A673 (cell line): Measurements from ENCODE around the gene METTL27. TPM values are rescaled to one million over a fixed set of nuclear protein-coding genes. Genes with fewer than 3 reads are reported as not detected.

Experiments used
- BruUV-seq: library from RNA; stranded (reverse); fragments of 400-500 nt; replicated peaks from 2 replicates; lab custom pipeline; 2021; lab: Mats Ljungman, UMichigan
- CTCF ChIA-PET: fragments of 300-600 bp; sonication (Branson Sonifier 250); formaldehyde crosslinking; loops from one replicate; lab custom pipeline; 2022; ENCODE audit warnings: antibody characterized with exemption; lab: Charles Lee
- POLR2A ChIA-PET: fragments of 300-600 bp; sonication (Branson Sonifier 250); formaldehyde crosslinking; loops from one replicate; lab custom pipeline; 2022; ENCODE audit warnings: antibody characterized with exemption; ENCODE audit not compliant: low non-redundant PET; lab: Charles Lee
- DNase-seq: peaks from one replicate; pipeline ENCODE4 v3.0.0-alpha.2; 2015; ENCODE audit warnings: low spot score
- H3K27ac ChIP-seq: fragments of 200-600 bp; sonication (generic); 2 replicates; pipeline ENCODE4 v1.5.1; 2016; ENCODE audit warnings: mixed run types, low read depth, mild to moderate bottlenecking, mixed read lengths, antibody characterized with exemption, low read length; ENCODE audit not compliant: poor library complexity, severe bottlenecking
- H3K27me3 ChIP-seq: fragments of 200-600 bp; sonication (generic); replicated peaks from 2 replicates; pipeline ENCODE4 v1.6.1; 2017; ENCODE audit warnings: mixed run types, low read depth, mild to moderate bottlenecking, mixed read lengths, antibody characterized with exemption, low read length; ENCODE audit not compliant: insufficient read depth, poor library complexity
- H3K36me3 ChIP-seq: fragments of 200-600 bp; sonication (generic); 2 replicates; pipeline ENCODE4 v1.6.1; 2016; ENCODE audit warnings: mixed run types, mild to moderate bottlenecking, mixed read lengths, antibody characterized with exemption, low read length; ENCODE audit not compliant: insufficient read depth, poor library complexity, severe bottlenecking
- H3K4me1 ChIP-seq: fragments of 200-600 bp; sonication (generic); 2 replicates; pipeline ENCODE4 v1.6.1; 2017; ENCODE audit warnings: mixed run types, mild to moderate bottlenecking, mixed read lengths, antibody characterized with exemption, low read length; ENCODE audit not compliant: insufficient read depth, poor library complexity, severe bottlenecking
- H3K4me3 ChIP-seq: fragments of 200-600 bp; sonication (generic); 2 replicates; pipeline ENCODE4 v1.5.1; 2016; ENCODE audit warnings: low read depth, mixed run types, mild to moderate bottlenecking, mixed read lengths, low read length; ENCODE audit not compliant: poor library complexity, severe bottlenecking
- H3K9me3 ChIP-seq: fragments of 200-600 bp; sonication (generic); 2 replicates; pipeline ENCODE4 v1.6.1; 2016; ENCODE audit warnings: mixed run types, low read depth, mild to moderate bottlenecking, mixed read lengths, antibody characterized with exemption, low read length; ENCODE audit not compliant: poor library complexity, severe bottlenecking
- CTCF ChIP-seq: fragments of 300-800, 200-600 bp; sonication (generic); conservative IDR thresholded peaks from 2 replicates; pipeline ENCODE4 v1.5.1; 2017; ENCODE audit warnings: low read depth, mild to moderate bottlenecking, antibody characterized with exemption, low read length, moderate library complexity, mixed read lengths
- EZH2 ChIP-seq: fragments of 200-600 bp; sonication (generic); IDR thresholded peaks from 2 replicates; pipeline ENCODE4 v1.6.1; 2017; ENCODE audit warnings: borderline replicate concordance, low read depth, mild to moderate bottlenecking, mixed read lengths, antibody characterized with exemption, low read length; ENCODE audit not compliant: poor library complexity, severe bottlenecking
- intact Hi-C: fragments of 100-400 bp; cut with micrococcal nuclease; formaldehyde crosslinking; loops from one replicate; pipeline ENCODE4 v1.10.0; 2022; ENCODE audit not compliant: unreplicated experiment
- total RNA-seq: library from RNA; stranded (reverse); gene quantifications from 2 replicates; pipeline ENCODE4 v1.2.3, GENCODE V29; 2021

Gene METTL27
- total RNA-seq, 1 experiment from 2014 or later = not detected

DNA sequence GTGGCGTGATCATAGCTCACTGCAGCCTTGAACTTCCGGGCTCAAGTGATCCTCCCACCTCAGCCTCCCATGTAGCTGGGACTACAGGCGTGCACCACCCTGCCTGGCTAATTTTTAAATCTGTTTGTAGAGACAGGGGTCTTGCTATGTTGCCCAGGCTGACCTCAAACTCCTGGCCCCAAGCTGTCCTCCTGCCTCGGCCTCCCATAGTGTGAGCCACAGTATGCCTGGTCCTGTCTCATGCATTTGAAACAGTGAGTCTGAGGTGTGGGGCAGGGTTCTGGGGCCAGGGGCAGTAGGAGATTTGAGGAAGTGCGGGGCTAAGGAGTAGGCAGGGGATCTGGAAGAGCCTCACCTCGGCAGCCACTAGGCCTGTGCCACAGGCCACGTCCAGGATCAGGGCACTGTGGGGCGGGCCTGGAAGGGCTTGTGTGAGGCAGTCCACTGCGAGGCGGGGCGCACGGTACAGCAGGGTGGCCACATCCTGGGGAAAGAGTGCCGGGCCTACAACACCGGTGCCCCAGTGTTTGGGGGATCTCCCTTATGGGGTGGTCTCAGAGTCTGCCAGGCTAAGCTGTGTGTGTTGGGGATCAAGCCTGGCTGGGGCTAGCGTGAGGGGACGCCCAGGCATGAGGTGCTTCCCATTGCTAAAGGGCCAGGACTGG is 1.5 kb downstream of the METTL27 start:
- H3K27ac ChIP-seq = no peak overlapping the region

DNA sequence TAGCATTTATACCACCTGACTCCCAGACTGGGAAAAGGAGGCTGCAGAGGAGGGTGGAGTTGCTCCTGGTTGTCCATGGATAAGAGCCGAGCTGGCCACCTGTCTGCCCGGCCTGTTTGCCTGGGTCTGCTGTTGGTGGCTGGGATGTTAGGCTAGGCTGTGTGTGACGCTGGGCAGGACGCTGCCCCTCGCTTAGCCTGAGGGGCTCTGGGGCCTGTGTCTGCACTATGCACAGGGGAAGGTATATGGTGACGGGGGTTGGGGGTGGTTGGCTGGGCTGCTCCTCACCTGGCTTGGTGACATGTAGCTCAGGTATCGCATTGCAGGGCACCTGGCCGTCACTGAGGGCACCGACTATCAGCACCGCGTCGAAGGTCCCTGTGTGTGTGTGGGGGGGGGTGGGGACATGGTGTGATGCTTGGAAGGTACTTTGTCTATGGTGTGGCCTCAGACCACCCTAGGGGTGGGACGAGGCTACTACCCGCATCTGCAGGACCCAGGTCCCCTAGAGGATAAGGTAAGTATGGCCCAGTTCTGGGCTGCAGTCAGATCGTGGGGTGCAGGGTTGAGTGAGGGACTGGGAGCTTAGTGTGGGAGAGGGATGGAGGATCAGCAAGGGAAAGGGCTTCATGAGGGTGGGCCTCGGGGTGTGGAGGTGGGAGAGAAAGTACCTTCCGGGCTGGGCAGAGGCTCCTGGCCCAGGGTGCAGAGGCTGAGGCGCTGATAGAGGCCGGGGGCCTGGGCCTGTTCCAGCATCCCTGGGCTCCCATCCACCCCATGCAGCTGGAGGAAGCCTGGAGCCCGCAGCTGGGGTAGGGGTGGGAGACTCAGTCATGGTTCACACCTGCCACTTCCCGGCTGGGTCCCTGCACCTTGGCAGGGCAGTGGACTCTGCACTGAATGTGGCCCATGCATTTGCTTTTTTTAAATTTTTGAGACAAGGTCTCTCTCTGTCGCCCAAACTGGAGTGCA is 2.3 kb downstream of the METTL27 start:
- H3K27me3 ChIP-seq = no peaks in the 10 kb centered on the region
- BruUV-seq = no TSS peak
- intact Hi-C loops = no loop called here
- no peak for TF ChIP-seq CTCF
- TF ChIP-seq EZH2 = no peak
- CTCF ChIA-PET = interaction anchor here (0.6 kb wide), 1 partner anchor 388 kb away, joined by 11 read pairs; no protein-coding TSS in a partner anchor
- H3K4me3 ChIP-seq = no peak overlapping the region
- no peaks in the 10 kb centered on the region for H3K36me3 ChIP-seq
- H3K27ac ChIP-seq = no peak overlapping the region
- peaks cover 10% of the 10 kb centered on the region for H3K4me1 ChIP-seq
- no peak for DNase-seq
- no peaks in the 10 kb centered on the region for H3K9me3 ChIP-seq
- POLR2A ChIA-PET = no interaction called here

More for the DNA sequence above, 1.5 kb downstream of the METTL27 start:
- no peak for DNase-seq
- H3K27me3 ChIP-seq = no peaks in the 10 kb centered on the region
- POLR2A ChIA-PET = no interaction called here
- H3K4me3 ChIP-seq = no peak overlapping the region
- no TSS peak for BruUV-seq
- H3K4me1 ChIP-seq = peaks cover 10% of the 10 kb centered on the region
- intact Hi-C loops = no loop called here
- TF ChIP-seq CTCF (no peak), EZH2 (no peak)
- H3K36me3 ChIP-seq = no peaks in the 10 kb centered on the region
- H3K9me3 ChIP-seq = no peaks in the 10 kb centered on the region
- CTCF ChIA-PET = no interaction called here

DNA sequence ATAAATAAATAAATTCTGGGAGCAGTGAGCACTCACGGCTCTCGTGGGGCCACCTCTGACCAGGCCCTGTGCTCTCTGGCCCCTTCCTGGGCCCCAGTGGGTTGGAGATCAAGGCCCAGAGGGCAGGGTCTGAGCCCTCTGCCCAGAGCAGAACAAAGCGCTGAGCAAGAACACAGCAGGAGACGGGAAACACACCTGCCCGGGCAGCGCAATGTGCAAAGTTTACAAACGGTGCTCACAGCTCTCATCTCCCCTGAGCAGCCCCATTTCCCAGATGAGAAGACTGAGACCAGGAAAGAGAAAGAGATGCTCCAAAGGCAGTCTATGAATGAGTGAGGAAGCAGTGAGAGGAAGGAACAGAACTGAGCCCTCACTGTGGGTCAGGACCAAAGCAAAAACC is 3.0 kb downstream of the METTL27 start:
- Histone ChIP-seq H3K36me3 (no peaks in the 10 kb centered on the region), H3K27ac (no peak overlapping the region), H3K27me3 (no peaks in the 10 kb centered on the region), H3K9me3 (no peaks in the 10 kb centered on the region), H3K4me3 (no peak overlapping the region), H3K4me1 (peaks cover 10% of the 10 kb centered on the region)
- DNase-seq = no peak
- BruUV-seq = no TSS peak
- TF ChIP-seq EZH2 = no peak
- TF ChIP-seq CTCF = no peak
- intact Hi-C loops = no loop called here
- POLR2A ChIA-PET = no interaction called here
- CTCF ChIA-PET = interaction anchor here (0.6 kb wide), 1 partner anchor 387 kb away, joined by 11 read pairs; no protein-coding TSS in a partner anchor
